ENCODE measurements around the gene ABCC5. TPM values are rescaled to one million over a fixed set of nuclear protein-coding genes. Genes with fewer than 3 reads are reported as not detected.
"Not testable (repeated sequence)": the region's sequence is repeated elsewhere in the genome, so short reads cannot be mapped to it uniquely, and the experiment has no call there.

The ABCC5 gene
- total RNA-seq, 2 experiments from 2014 or later = 19.0 to 19.2 TPM

DNA sequence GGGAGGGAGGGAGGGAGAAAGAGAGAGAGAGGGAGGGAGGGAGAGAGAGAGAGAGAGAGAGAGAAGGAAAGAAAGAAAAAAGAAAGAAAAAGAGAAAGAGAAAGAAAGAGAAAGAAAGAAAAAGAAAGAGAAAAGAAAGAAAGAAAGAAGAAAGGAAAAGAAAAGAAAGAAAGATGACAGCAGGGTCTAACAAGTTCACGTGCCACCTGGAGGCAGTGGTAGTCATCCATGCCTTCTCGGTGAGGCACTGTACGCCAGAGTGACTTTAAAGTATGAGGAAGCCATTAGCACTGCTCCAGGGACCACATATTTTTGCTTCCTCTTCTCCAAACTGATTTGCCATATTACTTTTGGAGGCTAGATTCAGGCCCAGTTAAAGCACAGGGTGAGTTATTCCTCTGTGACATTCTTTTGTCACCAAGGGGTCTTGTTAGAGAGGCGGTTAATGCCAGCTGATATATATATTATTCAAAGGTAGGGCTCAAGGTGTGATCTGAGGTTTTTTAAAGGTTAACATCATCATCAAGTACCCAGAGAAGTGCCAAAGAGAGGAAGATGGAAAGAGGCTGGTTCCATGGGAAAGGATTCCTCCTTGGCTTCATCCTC lies 13.6 kb upstream of the ABCC5 start, which contains the start of gene HTR3D:
Gene HTR3D, plus strand, starts transcription at position 556 of the 606 bp plus-strand sequence. Its CDS starts 0 bp downstream, at position 556.
- H3K4me1 Mint-ChIP-seq = no peaks in the 10 kb centered on the region
- H3K9me3 Mint-ChIP-seq = no peaks in the 10 kb centered on the region
- POLR2A ChIA-PET = no interaction called here
- CTCF ChIA-PET = interaction anchor here (0.7 kb wide), 1 partner anchor 332 kb away, joined by 4 read pairs; no protein-coding TSS in a partner anchor
- peaks cover 11% of the 10 kb centered on the region for H3K27me3 Mint-ChIP-seq
- H3K27ac Mint-ChIP-seq = no peak within 1 kb of the TSS
- H3K4me3 Mint-ChIP-seq = no peak within 1 kb of the TSS
- no peak for DNase-seq
- no peaks in the 10 kb centered on the region for H3K36me3 Mint-ChIP-seq (ENCODE audit: low read depth)

DNA sequence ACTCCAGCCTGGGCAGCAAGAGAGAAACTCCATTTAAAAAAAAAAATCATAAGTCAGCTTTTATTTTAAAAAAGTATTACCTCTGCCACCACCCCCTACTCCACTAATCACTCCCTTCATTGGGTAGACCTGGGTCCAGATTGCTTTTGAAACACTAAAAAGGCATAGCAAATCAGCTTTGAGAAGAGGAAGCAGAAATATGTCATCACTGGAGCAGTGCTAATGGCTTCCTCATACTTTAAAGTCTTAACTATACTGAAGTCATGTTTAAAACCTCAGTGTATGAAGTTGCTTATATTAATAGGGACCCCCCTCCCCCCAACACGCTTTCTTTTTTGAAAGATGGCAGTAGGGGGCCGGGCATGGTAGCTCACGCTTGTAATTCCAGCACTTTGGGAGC lies 12.9 kb upstream of the ABCC5 start:
- H3K9me3 Mint-ChIP-seq = no peaks in the 10 kb centered on the region
- H3K36me3 Mint-ChIP-seq (ENCODE audit: low read depth) = no peaks in the 10 kb centered on the region
- no peak overlapping the region for H3K27ac Mint-ChIP-seq
- POLR2A ChIA-PET = no interaction called here
- peaks cover 11% of the 10 kb centered on the region for H3K27me3 Mint-ChIP-seq
- no peaks in the 10 kb centered on the region for H3K4me1 Mint-ChIP-seq
- CTCF ChIA-PET = interaction anchor here (0.7 kb wide), 1 partner anchor 333 kb away, joined by 4 read pairs; no protein-coding TSS in a partner anchor
- no peak overlapping the region for H3K4me3 Mint-ChIP-seq
- no peak for DNase-seq

DNA sequence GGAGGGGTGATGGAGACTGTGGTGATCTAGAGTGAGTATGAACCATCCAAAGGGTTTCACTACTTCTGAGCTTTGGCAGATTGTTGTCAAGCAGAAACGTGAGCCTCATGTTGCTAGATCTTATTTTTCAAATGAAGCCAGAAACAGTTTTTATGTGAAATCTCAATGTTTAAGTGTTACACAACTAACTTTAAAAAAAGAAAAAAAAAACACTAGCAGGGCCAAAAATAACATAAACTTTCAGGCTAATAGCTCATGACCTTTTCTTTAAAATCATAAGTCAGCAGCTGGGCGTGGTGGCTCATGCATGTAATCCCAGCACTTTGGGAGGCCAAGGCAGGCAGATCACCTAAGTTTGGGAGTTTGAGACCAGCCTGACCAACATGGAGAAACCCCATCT lies 11.8 kb upstream of the ABCC5 start:
- no peak overlapping the region for H3K27ac Mint-ChIP-seq
- POLR2A ChIA-PET = no interaction called here
- no peak overlapping the region for H3K4me3 Mint-ChIP-seq
- CTCF ChIA-PET = interaction anchor here (0.6 to 0.8 kb wide), 3 partner anchors 14 to 674 kb away, joined by 3 to 4 read pairs (median 3); no protein-coding TSS in a partner anchor
- peaks cover 11% of the 10 kb centered on the region for H3K27me3 Mint-ChIP-seq
- no peaks in the 10 kb centered on the region for H3K4me1 Mint-ChIP-seq
- no peaks in the 10 kb centered on the region for H3K9me3 Mint-ChIP-seq
- DNase-seq = no peak
- H3K36me3 Mint-ChIP-seq (ENCODE audit: low read depth) = no peaks in the 10 kb centered on the region

DNA sequence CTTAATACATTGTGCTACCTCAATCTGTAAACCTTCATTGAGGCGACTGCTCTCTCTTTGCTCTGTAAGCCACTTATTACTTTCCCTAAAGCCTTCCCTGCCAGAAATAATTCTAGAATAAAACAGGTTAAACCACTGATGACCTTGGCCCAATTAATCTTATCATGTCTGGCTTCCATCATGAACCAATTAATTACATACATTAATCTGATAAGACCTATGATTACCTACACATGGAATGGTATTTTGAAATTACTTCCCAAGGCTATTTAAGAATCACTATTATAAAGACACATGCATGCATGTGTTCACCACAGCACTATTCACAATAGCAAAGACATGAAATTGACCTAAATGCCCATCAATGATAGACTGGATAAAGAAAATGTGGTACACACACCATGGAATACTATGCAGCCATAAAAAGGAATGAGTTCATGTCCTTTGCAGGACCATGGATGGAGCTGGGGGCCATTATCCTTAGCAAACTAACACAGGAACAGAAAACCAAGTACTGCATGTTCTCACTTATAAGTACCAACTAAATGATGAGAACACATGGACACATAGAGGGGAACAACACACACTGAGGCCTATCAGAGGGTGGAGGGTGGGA lies 10.7 kb upstream of the ABCC5 start:
- POLR2A ChIA-PET; H3K27ac Mint-ChIP-seq; DNase-seq; H3K4me3 Mint-ChIP-seq; H3K36me3 Mint-ChIP-seq (ENCODE audit: low read depth); H3K4me1 Mint-ChIP-seq; CTCF ChIA-PET; H3K27me3 Mint-ChIP-seq; H3K9me3 Mint-ChIP-seq: not testable (repeated sequence)

DNA sequence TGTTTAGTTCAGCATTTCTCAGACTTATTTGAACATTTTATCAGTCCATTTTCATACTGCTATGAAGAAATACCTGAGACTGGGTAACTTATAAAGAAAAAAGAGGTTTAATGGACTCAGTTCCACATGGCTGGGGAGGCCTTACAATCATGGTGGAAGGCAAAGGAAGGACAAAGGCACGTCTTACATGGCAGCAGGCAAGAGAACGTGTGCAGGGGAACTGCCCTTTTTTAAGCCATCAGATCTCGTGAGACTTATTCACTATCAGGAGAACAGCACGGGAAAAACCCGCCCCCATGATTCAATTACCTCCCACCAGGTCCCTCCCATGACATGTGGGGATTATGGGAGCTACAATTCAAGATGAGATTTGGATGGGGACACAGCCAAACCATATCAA lies 7.6 kb upstream of the ABCC5 start:
- peaks cover 12% of the 10 kb centered on the region for H3K27me3 Mint-ChIP-seq
- DNase-seq; H3K36me3 Mint-ChIP-seq (ENCODE audit: low read depth); H3K27ac Mint-ChIP-seq; POLR2A ChIA-PET; H3K9me3 Mint-ChIP-seq; H3K4me1 Mint-ChIP-seq; H3K4me3 Mint-ChIP-seq: not testable (repeated sequence)
- CTCF ChIA-PET = interaction anchor here (0.7 kb wide), 1 partner anchor 141 kb away, joined by 3 read pairs; the partner anchor contains the start of gene PARL

DNA sequence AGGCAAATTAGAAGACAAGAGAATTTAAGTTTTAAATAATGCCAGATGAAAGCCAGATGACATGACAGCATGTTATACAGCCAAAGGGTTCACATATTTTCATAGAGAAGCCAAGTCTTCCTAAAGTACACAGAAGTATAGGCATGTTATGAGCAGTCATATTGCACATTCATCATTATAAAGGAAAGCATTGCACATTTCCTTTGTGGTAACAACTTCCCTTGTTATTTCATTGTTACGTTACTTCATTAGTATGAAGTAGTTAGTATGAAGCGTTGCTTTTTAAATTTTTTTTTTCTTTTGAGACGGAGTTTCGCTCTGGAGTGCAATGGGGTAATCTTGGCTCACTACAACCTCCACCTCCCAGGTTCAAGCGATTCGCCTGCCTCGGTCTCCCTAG lies 4.6 kb upstream of the ABCC5 start:
- ChIA-PET CTCF (no interaction called here), POLR2A (no interaction called here)
- H3K4me3 Mint-ChIP-seq = no peak overlapping the region
- peaks cover 17% of the 10 kb centered on the region for H3K27me3 Mint-ChIP-seq
- H3K4me1 Mint-ChIP-seq = peaks cover 18% of the 10 kb centered on the region
- H3K36me3 Mint-ChIP-seq (ENCODE audit: low read depth) = no peaks in the 10 kb centered on the region
- DNase-seq = no peak
- H3K27ac Mint-ChIP-seq = no peak overlapping the region
- no peaks in the 10 kb centered on the region for H3K9me3 Mint-ChIP-seq

DNA sequence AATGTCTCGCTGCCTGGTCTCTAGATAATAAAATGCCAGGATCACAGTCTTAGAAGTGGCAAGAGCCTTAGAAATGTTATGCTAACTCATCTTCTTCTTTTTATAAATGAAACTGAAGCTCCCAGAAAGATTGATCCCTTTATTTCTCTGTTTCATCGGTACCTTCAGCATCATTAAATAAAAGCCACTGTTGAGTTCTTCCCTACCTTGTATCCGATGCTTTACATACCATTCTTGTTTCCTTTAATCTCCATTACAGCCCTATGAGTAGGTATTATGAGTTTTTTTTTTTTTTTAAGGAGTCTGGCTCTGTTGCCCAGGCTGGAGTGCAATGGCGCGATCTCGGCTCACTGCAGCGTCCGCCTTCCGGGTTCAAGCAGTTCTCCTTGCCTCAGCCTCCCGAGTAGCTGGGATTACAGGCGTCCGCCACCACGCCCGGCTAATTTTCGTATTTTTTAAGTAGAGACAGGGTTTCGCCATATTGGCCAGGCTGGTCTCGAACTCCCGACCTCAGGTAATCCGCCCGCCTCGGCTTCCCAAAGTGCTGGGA lies 815 bp upstream of the ABCC5 start:
- Mint-ChIP-seq H3K27me3 (peaks cover 17% of the 10 kb centered on the region), H3K36me3 (ENCODE audit: low read depth) (peaks cover 2% of the 10 kb centered on the region), H3K4me3 (peak overlapping the region; percentile 99), H3K27ac (peak overlapping the region; percentile 92), H3K9me3 (no peaks in the 10 kb centered on the region), H3K4me1 (peaks cover 33% of the 10 kb centered on the region)
- ChIA-PET CTCF (interaction anchor here (0.6 to 1.9 kb wide), 8 partner anchors 11 to 116 kb away, joined by 3 to 7 read pairs (median 4); no protein-coding TSS in a partner anchor), POLR2A (no interaction called here)
- no peak for DNase-seq

DNA sequence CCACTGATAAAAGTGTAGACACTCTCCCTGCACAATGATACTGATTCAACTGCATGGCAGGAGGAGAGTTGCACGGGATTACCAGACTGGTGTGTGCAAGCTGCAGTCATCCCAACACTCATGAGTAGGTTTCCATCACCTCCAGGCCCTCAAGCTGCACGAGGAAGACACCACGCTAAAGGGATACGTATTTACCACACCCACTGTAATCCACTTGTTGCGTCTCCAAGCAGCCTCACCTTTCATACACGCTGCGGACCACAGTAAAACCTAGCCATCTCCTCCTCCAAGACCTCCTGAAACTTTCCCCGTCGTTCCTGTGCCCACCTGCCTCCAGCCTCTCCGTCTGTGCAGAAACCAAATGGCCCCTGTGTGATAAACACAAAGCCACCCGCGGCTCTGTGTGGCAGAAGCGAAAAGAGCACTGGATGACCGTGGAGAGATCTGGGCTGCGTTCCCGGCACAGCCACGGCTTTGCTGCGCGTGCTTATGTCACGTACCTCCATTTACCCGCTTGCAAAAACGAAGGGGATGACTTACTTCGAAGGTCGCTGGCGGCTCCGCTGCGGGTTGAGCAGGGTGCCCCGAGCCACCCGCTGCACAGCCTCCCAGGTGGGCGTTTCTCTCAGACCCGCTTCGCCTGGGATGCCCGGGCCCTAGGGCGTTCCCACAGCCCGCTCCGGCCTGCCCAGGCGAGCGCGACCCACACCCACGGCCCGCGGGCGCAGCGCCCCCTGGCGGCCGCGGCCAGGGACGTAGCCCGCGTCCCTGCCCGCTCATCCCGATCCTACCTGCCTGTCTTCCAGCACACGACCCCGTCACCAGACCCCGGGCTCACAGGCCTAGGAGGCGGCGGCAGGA lies 643 bp downstream of the ABCC5 start:
- peak overlapping the region; percentile 92 for H3K27ac Mint-ChIP-seq
- POLR2A ChIA-PET = no interaction called here
- CTCF ChIA-PET = interaction anchor here (0.6 to 1.9 kb wide), 7 partner anchors 11 to 278 kb away, joined by 3 to 7 read pairs (median 3); no protein-coding TSS in a partner anchor
- DNase-seq = no peak
- H3K9me3 Mint-ChIP-seq = no peaks in the 10 kb centered on the region
- peaks cover 28% of the 10 kb centered on the region for H3K4me1 Mint-ChIP-seq
- peak overlapping the region; percentile 99 for H3K4me3 Mint-ChIP-seq
- peaks cover 17% of the 10 kb centered on the region for H3K27me3 Mint-ChIP-seq
- H3K36me3 Mint-ChIP-seq (ENCODE audit: low read depth) = peaks cover 5% of the 10 kb centered on the region

DNA sequence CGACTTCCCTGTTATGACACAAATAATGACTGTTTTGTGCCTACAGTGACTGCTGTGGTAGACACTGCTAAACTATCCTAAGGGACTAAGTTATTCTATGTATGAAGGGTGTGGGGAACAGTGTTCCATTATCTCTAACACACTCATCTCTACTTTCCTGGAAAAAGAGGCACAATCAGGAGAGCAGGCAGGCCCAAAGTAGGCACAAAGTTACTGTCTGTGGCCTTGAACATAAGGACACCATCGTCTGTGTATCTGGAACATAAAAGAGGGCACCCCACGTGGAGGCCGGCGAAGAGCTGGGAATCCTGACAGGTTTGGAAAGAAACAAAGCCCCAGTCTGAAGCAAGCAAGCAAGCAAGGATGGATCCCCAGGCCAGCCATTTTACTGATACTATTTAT lies 1.5 kb downstream of the ABCC5 start:
- no peak for DNase-seq
- CTCF ChIA-PET = interaction anchor here (0.6 to 1.4 kb wide), 5 partner anchors 16 to 278 kb away, joined by 3 to 7 read pairs (median 3); no protein-coding TSS in a partner anchor
- no peaks in the 10 kb centered on the region for H3K9me3 Mint-ChIP-seq
- H3K27ac Mint-ChIP-seq = peak overlapping the region; percentile 63
- POLR2A ChIA-PET = no interaction called here
- H3K4me3 Mint-ChIP-seq = peak overlapping the region; percentile 99
- peaks cover 14% of the 10 kb centered on the region for H3K27me3 Mint-ChIP-seq
- peaks cover 27% of the 10 kb centered on the region for H3K4me1 Mint-ChIP-seq
- H3K36me3 Mint-ChIP-seq (ENCODE audit: low read depth) = peaks cover 5% of the 10 kb centered on the region

DNA sequence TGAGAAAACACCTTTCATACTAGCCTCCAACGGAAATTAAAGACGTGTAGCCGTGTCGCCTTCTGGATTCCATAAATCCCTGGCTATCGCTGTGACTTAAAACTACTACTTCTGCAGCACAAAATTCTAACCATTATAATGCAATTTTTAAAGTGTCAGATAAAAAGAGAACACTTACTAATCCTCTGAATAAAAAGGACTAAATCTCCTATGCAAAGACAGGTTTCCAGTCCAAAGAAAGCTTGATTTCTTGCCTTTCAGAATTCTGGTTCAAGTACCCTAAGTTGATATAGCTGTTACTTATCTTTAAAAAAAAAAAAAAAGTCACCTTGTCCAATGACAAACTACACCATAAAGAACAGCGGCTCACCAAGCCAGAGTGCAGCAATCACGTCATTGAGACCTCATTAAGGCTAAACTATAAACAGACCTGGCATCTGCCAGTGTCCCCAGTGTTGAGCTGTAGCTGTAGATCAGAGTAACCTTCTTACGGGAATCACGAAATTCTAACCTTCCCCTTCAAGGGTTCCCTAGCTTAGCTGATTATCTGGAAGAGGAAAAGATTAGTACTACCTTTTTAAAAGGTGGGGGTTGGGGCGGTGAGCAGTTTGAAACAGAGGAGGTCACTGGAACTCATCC lies 2.2 kb downstream of the ABCC5 start:
- Mint-ChIP-seq H3K9me3 (no peaks in the 10 kb centered on the region), H3K27me3 (peaks cover 10% of the 10 kb centered on the region), H3K27ac (no peak overlapping the region), H3K36me3 (ENCODE audit: low read depth) (peaks cover 5% of the 10 kb centered on the region), H3K4me1 (peaks cover 27% of the 10 kb centered on the region), H3K4me3 (no peak overlapping the region)
- ChIA-PET POLR2A (interaction anchor here (0.7 kb wide), 1 partner anchor 551 kb away, joined by 3 read pairs; no protein-coding TSS in a partner anchor), CTCF (interaction anchor here (0.6 to 2.9 kb wide), 8 partner anchors 11 to 131 kb away, joined by 3 to 8 read pairs (median 4); partner anchors contain the start of gene PARL)
- no peak for DNase-seq

DNA sequence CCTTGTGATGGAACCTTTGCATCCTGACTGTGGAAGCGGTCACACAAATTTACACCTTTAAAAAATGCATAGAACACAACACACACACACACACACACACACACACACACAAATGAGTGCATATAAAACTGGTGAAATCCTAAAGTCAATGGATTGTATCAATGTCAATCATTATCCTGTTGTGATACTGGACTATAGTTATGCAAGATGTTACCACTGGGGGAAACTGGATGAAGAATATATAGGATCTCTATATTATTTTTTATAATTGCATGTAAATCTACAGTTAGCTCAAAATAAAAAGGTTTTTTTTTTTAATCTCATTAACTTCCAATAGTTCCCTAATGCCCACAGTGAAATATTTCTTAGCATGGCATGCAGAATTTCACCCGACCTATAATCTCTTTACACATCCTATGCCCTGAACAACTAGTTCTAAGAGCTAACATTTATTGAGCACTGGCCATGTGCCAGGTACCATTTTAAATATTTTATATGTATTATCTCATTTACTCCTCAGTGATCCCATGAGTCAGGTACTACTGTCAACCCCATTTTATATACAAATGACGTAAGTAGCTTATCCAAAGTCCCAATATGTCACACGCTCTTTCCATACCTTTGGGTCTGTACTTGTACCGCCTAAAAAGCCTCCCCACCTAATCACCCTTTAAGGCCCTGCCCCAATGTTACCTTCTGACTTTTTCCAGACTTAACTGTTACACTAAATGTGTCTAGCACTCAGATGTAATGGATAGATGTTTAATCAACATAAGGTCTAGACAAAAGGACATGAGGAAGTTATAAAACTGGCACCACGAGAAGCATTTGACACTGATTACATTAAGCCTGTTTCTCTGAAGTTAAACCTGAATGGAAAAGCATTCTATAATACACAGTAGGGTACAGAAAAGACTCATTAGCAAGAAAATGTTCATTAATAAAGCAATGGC lies 5.5 kb downstream of the ABCC5 start:
- Mint-ChIP-seq H3K4me3 (no peak overlapping the region), H3K27ac (no peak overlapping the region), H3K36me3 (ENCODE audit: low read depth) (peaks cover 5% of the 10 kb centered on the region), H3K4me1 (peaks cover 16% of the 10 kb centered on the region), H3K27me3 (no peaks in the 10 kb centered on the region), H3K9me3 (no peaks in the 10 kb centered on the region)
- DNase-seq = no peak
- CTCF ChIA-PET = no interaction called here
- POLR2A ChIA-PET = no interaction called here

All from activated CD4-positive, alpha-beta T cell treated with anti-CD3 and anti-CD28 coated beads, Interleukin-2, amount 10 ng/mL, durations not matched to agents 7 days and 5 days (primary cell).